Measurements from ENCODE around the gene RPH3AL. TPM values are rescaled to one million over a fixed set of nuclear protein-coding genes. Genes with fewer than 3 reads are reported as not detected.

Gene RPH3AL
- total and polyA plus RNA-seq, 2 experiments from 2014 or later: 13.8 to 39.0 TPM

DNA sequence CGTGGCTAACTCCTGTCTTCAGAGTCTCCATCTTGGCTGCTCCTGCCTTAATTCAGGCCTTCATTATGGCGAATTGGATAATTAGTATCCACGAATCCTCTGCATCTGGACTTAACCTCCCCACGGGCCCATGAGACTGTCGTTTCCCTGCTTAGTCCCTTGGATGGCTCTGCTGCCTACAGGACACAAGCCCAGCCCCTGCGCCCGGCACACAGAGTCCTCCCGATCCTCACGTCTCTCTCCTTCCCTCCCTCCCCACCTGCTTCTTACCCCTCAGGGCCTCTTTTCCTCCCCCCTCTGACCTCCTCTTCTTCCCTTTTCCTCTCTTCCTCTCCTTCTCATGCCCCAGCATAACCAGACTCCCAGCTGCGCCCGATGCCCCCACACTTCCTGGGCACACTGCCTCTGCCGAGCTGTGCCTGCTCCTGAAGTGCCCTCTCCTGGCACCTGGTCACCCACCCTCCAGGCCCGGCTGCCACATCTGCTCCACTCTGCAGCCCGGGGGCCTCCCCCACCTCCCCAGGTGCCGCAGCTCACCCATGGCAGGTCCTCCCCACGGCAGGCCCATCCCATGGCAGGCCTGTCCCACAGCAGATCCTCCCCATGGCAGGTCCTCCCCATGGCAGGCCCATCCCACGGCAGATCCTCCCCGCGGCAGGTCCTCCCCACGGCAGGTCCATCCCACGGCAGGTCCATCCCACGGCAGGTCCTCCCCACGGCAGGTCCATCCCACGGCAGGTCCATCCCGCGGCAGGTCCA lies 45.9 kb downstream of the RPH3AL start:
- H3K36me3 ChIP-seq: no peaks in the 10 kb centered on the region
- DNase-seq (ENCODE audit: low read depth in 1 of 2, low spot score in 1 of 2): no peak
- H3K4me3 ChIP-seq: no peak overlapping the region
- no peak for TF ChIP-seq CTCF (IDR thresholded peaks at IDR 0.05; ENCODE audit: low read depth, low read length)
- H3K9me3 ChIP-seq (ENCODE audit: low read depth): no peaks in the 10 kb centered on the region
- no peaks in the 10 kb centered on the region for H3K27me3 ChIP-seq
- H3K4me1 ChIP-seq (ENCODE audit: low read depth): peaks cover 4% of the 10 kb centered on the region
- no peak overlapping the region for H3K27ac ChIP-seq

DNA sequence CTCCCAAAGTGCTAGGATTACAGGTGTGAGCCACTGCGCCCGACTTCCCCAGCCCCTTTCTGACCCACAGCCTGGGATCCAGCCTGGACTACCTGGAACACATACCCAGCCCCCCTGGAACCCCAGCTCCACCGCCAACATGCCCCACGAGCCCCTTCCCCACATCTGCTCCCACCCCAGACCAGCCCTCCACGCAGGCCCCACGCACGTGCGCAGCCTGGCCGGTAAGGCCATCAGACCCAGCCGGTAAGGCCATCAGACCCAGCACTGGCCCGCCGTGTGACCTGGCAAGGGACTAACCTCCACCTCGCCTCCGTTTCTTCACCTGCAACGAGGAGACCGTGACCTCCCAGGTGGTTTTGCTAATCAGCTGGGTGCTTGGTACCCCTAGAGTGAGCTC lies 46.5 kb downstream of the RPH3AL start:
- H3K4me1 ChIP-seq (ENCODE audit: low read depth): peaks cover 4% of the 10 kb centered on the region

GRCh38 chr17:305090-305976 lies 47.3 kb downstream of the RPH3AL start:
- H3K9me3 ChIP-seq (ENCODE audit: low read depth): no peaks in the 10 kb centered on the region
- H3K27ac ChIP-seq: no peak overlapping the region
- H3K4me3 ChIP-seq: no peak overlapping the region
- no peaks in the 10 kb centered on the region for H3K36me3 ChIP-seq
- DNase-seq (ENCODE audit: low read depth in 1 of 2, low spot score in 1 of 2): peak in 1 of 2 donors; percentile 30
- no peaks in the 10 kb centered on the region for H3K27me3 ChIP-seq
- TF ChIP-seq CTCF (IDR thresholded peaks at IDR 0.05; ENCODE audit: low read depth, low read length): no peak
- peaks cover 4% of the 10 kb centered on the region for H3K4me1 ChIP-seq (ENCODE audit: low read depth)

More for the DNA sequence above, 46.5 kb downstream of the RPH3AL start:
- Histone ChIP-seq H3K27me3 (no peaks in the 10 kb centered on the region), H3K36me3 (no peaks in the 10 kb centered on the region), H3K9me3 (ENCODE audit: low read depth) (no peaks in the 10 kb centered on the region), H3K27ac (no peak overlapping the region), H3K4me3 (no peak overlapping the region)
- TF ChIP-seq CTCF (IDR thresholded peaks at IDR 0.05; ENCODE audit: low read depth, low read length): no peak
- no peak for DNase-seq (ENCODE audit: low read depth in 1 of 2, low spot score in 1 of 2)

DNA sequence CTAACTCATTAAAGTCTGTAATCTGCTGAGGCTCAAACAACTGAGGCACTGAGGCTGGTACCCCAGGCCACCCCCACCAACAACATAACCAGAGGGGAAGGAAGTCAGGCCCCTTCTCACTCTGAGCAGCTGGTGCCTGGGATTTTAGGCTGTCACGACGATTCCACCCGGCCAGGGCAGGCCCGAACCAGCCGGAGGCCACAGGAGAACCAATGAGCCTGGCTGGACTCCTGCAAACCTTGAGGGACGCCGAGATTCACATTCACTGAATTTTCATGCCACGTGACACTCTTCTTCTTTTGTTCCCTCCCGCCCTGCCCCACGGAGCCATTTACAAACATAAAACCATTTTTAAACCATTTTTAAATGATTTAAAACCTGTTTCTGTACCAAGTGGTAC lies 48.1 kb downstream of the RPH3AL start:
- peak in 1 of 2 donors; percentile 30 for DNase-seq (ENCODE audit: low read depth in 1 of 2, low spot score in 1 of 2)
- Histone ChIP-seq H3K4me1 (ENCODE audit: low read depth) (peaks cover 4% of the 10 kb centered on the region), H3K9me3 (ENCODE audit: low read depth) (no peaks in the 10 kb centered on the region), H3K36me3 (no peaks in the 10 kb centered on the region), H3K27ac (no peak overlapping the region), H3K27me3 (no peaks in the 10 kb centered on the region), H3K4me3 (no peak overlapping the region)
- no peak for TF ChIP-seq CTCF (IDR thresholded peaks at IDR 0.05; ENCODE audit: low read depth, low read length)

DNA sequence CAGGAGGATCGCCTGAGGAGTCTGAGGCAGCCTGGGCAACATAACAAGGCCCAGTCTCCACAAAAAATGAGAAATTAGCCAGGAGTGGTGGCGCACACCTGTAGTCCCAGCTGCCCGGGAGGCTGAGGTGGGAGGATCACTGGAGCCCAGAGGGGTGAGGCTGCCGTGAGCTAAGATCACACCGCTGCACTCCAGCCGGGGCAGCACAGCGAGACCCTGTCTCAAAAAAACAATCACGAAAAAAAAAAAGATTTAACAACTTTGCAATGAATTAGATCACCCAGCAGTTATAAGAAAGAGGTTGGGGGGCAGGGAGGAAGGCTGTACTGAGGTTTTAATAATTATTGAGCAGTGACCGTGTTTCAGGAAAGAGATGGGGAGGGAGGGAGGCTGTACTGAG lies 49.4 kb downstream of the RPH3AL start:
- H3K27me3 ChIP-seq: no peaks in the 10 kb centered on the region
- no peaks in the 10 kb centered on the region for H3K36me3 ChIP-seq
- no peak overlapping the region for H3K4me3 ChIP-seq
- TF ChIP-seq CTCF (IDR thresholded peaks at IDR 0.05; ENCODE audit: low read depth, low read length): no peak
- DNase-seq (ENCODE audit: low read depth in 1 of 2, low spot score in 1 of 2): no peak
- no peak overlapping the region for H3K27ac ChIP-seq
- H3K4me1 ChIP-seq (ENCODE audit: low read depth): peaks cover 4% of the 10 kb centered on the region
- H3K9me3 ChIP-seq (ENCODE audit: low read depth): no peaks in the 10 kb centered on the region
